ENCODE data around the gene SNRPD2.
A peak's percentile ranks its signal among the peaks of the same experiment; 100 is the strongest.
"Not testable (repeated sequence)": the region's sequence is repeated elsewhere in the genome, so short reads cannot be mapped to it uniquely, and the experiment has no call there.

SNRPD2 gene

GRCh38 chr19:45705115-45705514 is 13.4 kb upstream of the SNRPD2 start:
- DNase-seq (ENCODE audit: low spot score), result no peak

GRCh38 chr19:45701676-45702075 is 9.9 kb upstream of the SNRPD2 start:
- no peak for DNase-seq (ENCODE audit: low spot score)

- DNase-seq (ENCODE audit: low spot score), result peak; percentile 77
Observed at GRCh38 chr19:45693106-45693788, 1.5 kb upstream of the SNRPD2 start.

GRCh38 chr19:45692187-45693105 is 693 bp upstream of the SNRPD2 start, which contains the start of gene QPCTL:
QPCTL (plus strand) TSS chr19:45692666; CDS start chr19:45692704, 38 bp downstream.
- DNase-seq (ENCODE audit: low spot score), result peak; percentile 100

DNA sequence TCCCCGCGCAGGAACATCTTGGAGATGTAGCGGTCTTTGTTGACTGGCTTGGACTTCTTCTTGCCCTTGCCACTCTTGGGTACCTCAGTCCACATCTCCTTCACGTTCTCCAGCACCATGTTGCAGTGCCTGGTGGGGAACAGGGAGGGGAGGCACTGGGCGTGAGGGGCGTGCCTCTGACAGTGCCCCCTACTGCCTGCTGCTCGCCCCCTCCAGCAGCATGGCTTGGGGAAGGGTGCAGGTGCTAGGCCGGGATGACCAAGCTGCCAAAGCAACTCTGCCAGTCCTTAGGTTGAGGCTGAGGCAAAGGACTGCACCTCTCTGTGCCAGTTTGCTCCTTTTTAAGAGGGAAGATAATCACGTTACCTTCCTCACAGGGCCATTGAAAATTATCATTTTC is 4.2 kb downstream of the SNRPD2 start:
- DNase-seq (ENCODE audit: low spot score), result no peak

DNA sequence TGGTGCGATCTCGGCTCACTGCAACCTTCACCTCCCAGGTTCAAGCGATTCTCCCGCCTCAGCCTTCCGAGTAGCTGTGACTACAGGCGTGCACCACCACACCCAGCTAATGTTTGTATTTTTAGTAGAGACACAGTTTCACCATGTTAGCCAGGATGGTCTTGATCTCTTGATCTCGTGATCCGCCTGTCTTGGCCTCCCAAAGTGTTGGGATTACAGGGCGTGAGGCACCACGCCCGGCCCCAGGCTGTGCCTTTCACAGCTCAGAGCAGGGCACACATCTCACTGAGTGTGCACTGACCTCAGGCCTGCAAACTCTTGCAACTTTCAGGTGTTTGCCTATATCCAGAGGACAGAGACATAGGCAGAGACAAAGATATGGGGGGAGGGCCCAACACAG is 6.7 kb downstream of the SNRPD2 start:
- not testable (repeated sequence) for DNase-seq (ENCODE audit: low spot score)

- no peak for DNase-seq (ENCODE audit: low spot score)
Observed at GRCh38 chr19:45682908-45683307, 8.8 kb downstream of the SNRPD2 start.

DNA sequence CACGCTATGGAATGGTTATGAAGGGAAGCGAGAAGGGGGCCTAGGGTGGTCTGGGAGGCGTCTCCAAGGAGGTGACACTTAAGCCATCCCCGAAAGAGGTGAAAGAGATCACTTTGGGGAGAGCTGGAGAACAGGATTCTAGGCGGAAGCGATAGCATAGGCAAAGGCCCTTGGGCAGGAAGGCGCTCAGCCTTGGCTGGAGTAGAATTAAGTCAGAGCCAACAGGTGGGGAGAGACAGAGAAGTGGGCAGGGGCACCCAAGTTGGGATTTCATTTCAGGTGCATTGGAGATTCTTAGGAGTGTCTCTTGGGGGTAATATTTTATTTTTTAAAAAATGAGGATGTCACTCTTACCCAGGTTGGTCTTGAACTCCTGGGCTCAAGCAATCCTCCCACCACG is 9.6 kb downstream of the SNRPD2 start:
- no peak for DNase-seq (ENCODE audit: low spot score)

- peak; percentile 91 for DNase-seq (ENCODE audit: low spot score)
Observed at GRCh38 chr19:45681391-45682015, 10.2 kb downstream of the SNRPD2 start.

DNA sequence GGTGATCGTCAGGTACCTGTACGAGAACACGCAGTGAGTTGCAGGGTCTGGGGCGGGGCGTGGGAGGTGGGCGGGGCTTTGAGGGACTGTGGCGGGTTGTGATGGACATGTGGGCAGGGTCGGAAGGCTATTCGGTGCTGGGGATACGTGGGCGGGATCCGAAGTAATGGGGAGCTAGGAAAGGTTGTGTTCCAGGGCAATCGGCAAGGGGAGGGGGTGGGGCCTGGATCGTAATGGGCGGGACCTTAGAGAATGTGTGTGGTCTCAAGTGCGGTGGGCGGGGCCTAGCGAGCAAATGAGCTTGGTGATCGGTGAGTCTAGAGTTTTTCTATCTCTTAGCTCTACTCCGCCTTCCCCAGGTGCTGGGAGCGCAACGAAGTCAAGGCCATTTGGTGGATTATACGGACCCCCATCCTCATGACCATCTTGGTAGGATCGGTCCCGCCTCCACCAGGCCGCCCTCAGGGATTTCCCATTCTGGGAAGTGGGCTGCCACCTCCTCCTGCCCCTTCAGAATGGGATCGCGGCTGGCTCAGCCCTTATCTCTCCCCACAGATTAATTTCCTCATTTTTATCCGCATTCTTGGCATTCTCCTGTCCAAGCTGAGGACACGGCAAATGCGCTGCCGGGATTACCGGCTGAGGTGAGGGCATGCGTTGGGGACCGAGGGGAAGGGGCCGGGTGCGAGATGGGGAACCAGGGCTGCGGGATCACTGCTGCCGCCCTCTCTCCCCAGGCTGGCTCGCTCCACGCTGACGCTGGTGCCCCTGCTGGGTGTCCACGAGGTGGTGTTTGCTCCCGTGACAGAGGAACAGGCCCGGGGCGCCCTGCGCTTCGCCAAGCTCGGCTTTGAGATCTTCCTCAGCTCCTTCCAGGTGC is 14.2 kb downstream of the SNRPD2 start:
- peak; percentile 100 for DNase-seq (ENCODE audit: low spot score)

DNA sequence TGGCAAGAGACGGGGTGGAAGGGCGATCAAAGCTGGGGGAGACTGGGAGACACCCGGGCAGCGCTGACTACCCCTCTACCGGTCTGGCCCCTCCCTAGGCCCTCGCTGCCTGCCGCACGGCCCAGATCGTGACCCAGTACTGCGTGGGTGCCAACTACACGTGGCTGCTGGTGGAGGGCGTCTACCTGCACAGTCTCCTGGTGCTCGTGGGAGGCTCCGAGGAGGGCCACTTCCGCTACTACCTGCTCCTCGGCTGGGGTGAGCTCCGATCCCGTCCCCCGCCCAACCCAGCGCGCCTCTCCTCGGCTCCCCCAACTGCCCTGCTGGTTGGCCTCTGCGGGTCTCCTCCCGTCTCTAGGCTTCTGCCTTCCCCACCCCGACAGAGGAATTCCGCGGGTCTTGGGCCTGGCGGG is 14.9 kb downstream of the SNRPD2 start:
- DNase-seq (ENCODE audit: low spot score), result peak; percentile 64

GRCh38 chr19:45674946-45675345 is 16.8 kb downstream of the SNRPD2 start:
- no peak for DNase-seq (ENCODE audit: low spot score)

- peak; percentile 88 for DNase-seq (ENCODE audit: low spot score)
Observed at GRCh38 chr19:45670670-45671453, 20.9 kb downstream of the SNRPD2 start.

GRCh38 chr19:45668342-45668871 is 23.3 kb downstream of the SNRPD2 start:
- no peak for DNase-seq (ENCODE audit: low spot score)

- peak; percentile 92 for DNase-seq (ENCODE audit: low spot score)
Observed at GRCh38 chr19:45667620-45668341, 24.0 kb downstream of the SNRPD2 start, which contains the start of gene GIPR. GIPR (plus strand) TSS chr19:45668221; CDS start chr19:45669521, 1,300 bp downstream.

DNA sequence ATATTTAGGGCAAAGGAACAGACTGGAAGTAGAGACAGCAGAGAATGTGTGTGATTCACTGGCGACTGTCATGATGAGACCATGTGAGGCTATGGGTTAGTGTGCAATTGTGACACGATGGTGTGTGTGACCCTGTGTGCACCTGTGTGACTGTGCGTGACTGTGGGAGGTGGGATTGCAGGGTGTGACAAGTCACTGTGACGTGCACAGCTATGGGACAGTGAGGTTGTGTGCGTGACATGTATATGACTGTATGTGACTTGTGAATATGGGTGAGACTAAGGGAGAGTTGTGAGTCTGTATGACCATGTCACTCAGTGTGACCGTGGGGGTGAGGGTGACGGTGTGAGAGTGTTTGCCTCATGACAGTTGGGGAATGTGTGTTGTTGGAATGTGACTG is 27.2 kb downstream of the SNRPD2 start:
- DNase-seq (ENCODE audit: low spot score), result no peak

- no peak for DNase-seq (ENCODE audit: low spot score)
Observed at GRCh38 chr19:45663800-45664199, 28.0 kb downstream of the SNRPD2 start.

GRCh38 chr19:45660636-45661035 is 31.1 kb downstream of the SNRPD2 start:
- no peak for DNase-seq (ENCODE audit: low spot score)

DNA sequence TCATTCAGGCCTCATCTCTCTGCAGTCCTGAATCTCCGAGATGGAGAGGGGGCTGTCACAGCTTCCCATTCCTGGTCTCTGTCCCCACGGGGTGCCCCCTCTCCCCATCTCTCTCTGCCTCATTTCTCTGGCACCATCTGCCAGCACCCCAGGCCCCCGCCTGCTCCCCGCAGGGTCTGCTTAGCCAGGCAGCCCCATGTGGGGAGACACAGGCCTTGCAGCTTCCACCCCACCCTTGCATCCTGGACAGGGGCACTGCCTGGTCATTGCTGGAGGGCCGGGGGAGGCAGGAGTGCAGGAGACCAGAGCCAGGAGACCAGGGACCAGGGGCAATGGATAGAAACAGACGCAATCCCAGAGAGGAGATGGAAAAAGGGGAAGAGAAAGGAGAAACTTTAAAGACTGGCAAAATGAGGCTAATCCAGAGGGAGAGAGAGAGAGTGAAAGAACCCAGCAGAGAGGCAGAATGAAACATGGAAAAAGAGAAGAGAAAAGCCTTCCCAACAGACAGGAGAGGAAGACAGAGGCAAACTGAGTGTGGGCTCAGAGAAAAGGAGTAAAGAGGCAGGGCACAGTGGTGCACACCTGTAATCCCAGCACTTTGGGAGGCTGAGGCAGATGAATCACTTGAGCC is 32.5 kb downstream of the SNRPD2 start:
- no peak for DNase-seq (ENCODE audit: low spot score)

Data from SW480 (cell line).